Measurements from ENCODE around the gene BEND2. TPM values are rescaled to one million over a fixed set of nuclear protein-coding genes. Genes with fewer than 3 reads are reported as not detected.
"Not testable (repeated sequence)": the region's sequence is repeated elsewhere in the genome, so short reads cannot be mapped to it uniquely, and the experiment has no call there.

Gene BEND2
- polyA plus RNA-seq (ENCODE audit: insufficient read depth in 1 of 5, insufficient read length in 5 of 5, low replicate concordance in 1 of 5): under 1 TPM; 0.06 to 0.18 (median 0.07) TPM
- long read RNA-seq, donor 1: 0 reads
- long read RNA-seq, donor 2: 0 reads
- long read RNA-seq, donor 3: 0 reads
- long read RNA-seq, donor 4: 0 reads
- long read RNA-seq, donor 5: 0 reads
- long read RNA-seq, donor 6: 0 reads
- long read RNA-seq, donor 7: 0 reads
- long read RNA-seq, donor 8: 0 reads

DNA sequence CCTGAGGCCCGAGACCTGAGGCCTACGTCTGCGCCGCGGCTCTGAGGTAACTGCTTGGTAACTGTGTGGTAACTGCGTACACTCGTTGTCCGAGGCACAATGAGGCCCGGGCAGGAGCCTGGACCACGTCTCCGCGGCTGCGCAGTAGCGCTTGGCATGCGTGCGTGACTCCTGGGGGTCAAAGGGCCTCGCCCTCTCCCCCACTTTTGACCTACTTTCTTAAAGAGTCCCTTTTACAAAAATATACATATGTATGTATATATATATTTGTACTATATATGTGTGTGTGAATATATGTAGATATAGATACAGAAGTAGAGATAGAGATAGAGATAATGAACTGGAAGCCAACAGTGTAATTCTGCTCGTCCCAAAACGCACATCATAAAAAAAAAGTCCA, at the start of gene BEND2:
TSS of gene BEND2 (minus strand) at position 101 of the 400 bp plus-strand sequence. CDS start 136 bp downstream, outside the sequence.
- no peak for DNase-seq

DNA sequence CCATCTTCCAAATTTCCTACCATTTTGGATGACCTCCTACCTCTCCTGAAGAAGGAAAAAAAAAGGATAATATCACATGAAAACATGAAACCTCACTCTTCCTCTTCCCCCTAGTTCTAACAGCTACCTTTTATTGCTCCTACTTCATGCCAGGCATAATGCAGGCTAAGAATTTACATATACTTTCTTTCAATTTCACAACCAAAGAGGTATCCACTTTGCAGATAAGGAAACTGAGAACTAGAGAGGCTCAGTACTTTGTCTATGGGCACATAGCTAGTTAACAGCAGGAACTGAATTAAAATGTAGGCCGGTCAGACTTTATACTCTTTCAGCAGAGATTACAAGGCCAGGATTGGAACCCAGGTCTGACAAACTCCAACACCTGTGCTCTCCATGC, 34.4 kb upstream of the BEND2 start:
- no peak for DNase-seq

DNA sequence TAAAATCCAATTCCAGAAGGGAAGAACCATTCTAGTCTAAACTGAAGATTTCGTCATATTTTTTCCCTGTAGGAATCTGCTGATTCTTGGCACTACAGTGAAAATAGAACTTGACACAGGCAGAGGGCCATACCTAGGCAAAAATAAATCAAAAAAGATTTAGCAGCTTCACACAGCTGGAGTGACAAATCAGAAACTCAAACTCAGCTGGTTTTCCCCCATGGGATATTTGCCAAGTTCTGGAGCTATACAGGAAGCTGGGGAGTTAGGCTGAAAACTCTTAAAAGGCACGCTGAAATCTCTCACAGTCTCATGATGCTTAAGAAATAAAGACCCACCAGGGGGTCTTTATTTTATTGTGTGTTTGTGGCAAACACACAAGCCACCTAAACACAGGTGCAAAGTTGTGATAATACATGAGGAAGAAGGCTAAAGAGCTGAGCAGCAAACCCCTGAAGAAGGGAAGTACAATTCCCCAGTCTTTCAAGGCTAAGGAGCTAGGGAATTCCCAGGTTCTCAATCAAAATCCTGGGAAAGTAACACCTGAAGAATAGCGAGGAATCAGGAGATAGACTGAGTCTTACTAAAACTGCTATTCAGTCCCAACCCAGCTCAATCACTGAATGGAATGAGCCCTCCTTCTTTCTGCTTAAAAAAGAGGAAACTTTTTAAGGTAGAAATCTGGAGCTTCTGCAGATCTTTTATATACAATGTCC, 32.1 kb upstream of the BEND2 start:
- DNase-seq: peak; percentile 3 to 9

DNA sequence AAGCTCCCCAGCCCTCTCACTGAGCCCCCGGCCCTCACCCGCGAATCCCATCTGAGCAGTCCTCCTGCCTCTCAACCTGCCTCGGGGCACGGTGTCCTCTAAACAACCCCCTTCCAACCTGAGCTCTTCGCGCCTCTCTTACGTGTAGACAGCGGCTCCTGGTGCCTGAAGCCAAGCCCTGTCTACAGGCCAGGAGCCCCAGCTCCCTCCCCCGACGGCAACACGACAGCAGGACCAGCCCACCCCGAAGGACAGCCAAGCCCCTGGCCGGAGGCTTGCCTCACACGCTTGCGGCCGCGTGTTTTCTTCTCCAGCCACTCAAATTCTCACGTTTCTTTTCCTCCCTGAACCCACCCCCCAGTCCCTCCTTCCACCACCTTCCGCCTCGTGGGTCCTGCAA, 9.0 kb upstream of the BEND2 start:
- not testable (repeated sequence) for DNase-seq

DNA sequence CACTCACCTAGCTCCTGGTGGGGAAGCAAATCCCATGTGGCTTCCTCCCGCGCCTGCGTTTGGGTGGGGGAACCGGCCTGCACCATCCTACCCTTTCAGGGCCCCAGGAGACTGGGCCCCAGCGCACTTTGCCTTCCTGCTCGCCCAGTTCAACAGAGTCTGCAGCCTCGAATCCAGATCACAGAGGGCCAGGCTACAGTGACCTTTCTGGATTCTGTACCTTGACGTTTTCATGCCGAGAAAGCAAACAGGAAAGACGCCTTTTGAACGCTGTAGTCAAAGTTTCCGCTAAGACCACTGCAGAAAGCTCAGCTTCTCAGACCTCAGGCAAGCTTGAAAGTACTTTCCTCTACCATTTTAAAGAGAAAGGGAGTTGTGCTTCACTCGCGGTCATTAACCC, 7.4 kb upstream of the BEND2 start:
- no peak for DNase-seq

DNA sequence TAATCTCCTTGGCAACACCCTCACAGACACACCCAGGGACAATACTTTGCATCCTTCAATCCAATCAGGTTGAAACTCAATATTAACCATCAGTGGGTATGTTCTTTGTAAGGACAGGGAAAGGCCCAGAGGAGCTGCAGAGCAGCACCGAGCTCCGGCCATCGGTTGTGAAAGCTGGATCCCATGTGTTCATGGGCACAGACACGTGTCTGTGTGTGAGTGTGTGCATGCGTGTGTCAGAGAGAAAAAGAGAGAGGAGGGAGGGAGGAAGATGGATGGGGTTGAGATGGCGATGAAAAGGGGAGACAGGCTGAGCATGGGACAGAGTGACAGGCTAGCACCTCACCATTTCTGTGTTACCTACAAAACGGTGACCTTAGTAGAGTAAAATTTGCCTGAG, 6.8 kb upstream of the BEND2 start:
- DNase-seq: no peak

DNA sequence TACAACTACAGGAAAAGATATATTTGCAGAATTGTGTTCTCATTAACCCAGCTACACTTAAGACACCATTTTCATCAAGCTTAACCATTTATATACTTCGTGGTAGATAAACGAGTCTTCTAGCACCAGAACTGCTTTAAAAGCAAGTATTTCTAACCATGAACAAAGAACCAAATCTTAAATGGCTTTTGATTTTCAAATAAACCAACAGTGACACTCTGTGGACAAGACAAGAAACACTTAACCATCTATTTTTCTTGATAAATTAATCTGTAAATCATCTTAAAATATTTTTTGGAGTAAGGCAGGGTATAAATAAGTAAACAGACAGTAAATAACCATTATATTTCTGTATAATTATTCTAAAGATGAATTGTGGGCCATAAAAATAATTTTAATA, 10.2 kb downstream of the BEND2 start:
- peak in 1 of 2 donors; percentile 13 for DNase-seq

DNA sequence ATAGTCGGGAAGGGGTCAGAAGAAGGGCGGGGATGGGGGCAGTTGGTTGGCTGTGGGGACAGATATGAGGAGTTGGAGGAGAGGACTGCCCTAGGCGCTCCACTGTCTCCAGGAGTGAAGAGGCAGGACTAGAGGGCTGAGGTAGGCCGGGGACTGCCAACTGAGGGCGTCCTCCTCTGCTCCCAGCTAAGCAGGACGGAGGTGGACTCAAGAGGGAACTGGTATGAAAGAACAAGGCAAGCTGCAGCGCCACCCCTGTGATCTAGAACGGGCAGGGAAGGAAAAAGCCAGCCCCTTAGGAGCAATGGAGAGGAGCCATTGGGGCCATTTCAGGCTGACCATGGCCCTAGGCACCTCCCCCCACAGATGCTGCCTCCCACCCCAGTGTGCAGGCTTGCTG, 14.0 kb downstream of the BEND2 start:
- DNase-seq: no peak

DNA sequence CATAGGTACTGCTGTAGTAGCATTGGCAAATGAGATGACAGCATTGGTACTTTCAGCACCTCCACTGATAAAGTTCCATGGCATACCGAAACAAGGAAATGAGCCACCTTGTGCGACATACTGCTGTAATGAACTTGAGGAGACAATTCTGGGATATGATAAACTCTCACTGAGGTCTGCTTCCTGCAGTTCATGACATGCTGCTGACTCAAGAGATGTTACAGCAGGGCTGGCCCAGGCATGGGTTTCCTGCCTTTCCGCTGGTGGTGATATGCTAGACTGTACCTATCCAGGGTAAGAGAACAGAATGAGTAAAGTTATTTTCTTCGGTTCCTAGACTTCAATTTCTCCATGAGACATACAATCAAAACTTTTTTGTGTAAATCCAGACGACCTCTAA, 17.1 kb downstream of the BEND2 start:
- DNase-seq: no peak

DNA sequence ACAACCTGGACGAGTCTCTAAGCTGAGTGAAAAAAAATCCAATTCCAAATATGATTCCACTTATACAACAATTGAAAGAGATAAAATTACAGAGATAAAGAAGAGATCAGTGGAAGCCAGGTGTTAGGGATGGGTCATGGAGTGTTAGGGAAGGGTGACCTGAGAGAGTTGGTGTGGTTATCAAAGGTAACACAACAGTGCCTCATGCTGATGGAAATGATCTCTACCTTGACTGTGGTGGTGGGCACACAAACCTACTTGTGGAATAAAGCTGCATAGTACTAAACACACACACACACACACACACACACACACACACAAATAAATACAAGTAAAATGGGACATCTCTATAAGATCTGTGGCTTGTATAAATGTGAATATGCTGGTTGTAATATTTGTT, 26.0 kb downstream of the BEND2 start:
- no peak for DNase-seq

DNA sequence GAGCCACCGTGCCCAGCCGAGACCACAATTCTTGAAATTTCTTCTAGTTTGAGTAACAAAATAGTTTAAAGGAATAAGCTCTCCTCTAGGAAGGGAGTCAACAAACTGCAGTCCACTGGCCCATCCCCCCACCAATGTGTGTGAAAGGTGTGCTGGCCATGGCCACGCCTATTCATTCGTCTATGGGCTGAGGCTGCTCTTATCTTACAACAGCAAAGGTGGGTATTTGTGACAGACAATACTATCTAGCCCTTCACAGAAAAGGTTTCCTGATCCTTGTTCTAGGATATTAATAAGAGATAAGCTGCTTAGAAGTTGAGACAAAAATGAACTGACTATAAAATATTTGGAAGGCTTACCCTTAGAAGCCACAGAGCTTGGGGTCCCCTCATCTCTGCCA, 41.2 kb downstream of the BEND2 start:
- DNase-seq: no peak

DNA sequence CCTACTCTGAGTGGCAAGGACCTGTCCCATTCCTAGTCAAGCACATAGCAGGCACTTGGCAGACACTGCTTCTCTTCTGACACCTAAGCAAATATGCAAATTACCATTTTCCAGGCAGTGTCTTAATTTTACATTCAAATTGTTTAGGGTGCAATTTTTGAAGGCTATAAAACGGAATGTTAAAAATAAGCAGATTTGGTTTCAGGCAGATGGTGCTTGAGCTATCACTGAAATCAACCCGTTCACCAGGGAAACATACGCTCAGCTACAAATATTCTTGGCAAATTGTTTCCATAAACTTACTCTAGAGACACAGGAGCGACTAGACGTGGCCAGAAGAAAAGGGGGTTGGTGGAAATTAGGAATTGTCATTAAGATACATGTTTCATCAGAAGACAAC, 45.7 kb downstream of the BEND2 start:
- no peak for DNase-seq

DNA sequence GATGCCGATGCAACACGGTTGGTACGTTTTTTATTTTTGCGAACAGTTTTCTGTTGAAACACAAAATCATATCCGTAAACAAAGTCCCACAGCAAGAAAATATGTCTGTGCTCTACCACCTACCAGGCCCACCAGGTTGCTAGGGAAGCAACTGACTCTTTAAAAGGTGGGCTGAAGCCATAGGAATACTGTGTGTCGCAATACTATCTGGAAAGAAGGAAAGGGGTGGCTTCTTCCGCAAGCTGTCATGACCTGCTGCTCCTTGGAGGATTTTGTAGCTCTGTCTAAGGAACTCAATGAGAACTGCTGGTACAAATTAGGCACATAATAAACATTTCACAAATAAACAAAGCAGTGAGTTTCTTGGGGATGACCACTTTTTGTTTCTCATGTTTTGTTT, 46.5 kb downstream of the BEND2 start:
- no peak for DNase-seq

DNA sequence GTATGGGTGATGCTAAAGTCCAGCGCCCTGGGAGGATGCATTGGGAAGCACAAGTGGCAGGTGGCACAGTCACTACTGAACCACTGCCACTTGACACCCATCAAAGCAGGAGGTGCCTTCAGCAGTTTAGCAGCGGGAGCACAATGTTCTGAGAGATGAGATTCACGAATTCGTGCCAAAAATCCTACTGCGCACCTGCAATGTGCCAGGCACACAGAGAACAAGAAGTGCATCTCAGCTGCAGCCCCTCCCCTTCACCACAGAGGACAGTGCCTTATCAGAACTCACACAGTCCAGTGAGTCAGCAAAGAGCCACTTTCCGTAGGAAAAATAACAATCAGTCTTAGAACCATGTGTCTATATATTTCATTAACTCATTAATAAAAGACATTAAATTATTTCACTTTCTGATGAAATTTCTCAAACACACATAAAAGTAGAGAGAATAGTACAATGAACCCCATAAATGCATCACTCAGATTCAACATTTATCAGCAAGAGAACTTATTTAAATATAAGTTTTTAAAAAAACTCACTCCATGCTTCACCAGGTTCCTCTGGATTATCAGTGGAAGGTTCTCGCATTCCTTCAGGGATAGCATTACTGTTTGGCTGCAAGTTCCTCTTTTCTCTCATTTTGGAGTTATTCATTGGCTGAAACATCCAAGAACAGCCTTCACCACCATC, 47.0 kb downstream of the BEND2 start:
- no peak for DNase-seq

DNA sequence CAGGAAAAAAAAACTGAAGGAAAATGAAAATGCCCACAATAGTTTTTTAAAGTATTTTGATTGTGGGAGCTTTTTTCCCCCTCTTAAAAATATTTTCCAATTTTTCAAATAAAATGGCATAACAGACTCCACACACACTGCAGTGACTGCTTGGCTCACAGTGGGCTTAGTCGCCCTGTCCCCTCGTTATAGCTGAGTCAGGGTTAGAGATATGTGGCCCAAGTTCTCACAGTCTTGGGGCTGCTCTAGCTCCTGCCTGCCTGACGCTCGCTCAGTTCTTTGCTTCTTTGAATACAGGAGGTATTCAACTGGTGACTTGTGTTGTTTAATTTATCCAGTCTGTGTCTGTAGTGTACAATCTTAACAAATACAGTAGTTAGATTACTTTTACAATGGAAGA, 47.7 kb downstream of the BEND2 start:
- no peak for DNase-seq

DNA sequence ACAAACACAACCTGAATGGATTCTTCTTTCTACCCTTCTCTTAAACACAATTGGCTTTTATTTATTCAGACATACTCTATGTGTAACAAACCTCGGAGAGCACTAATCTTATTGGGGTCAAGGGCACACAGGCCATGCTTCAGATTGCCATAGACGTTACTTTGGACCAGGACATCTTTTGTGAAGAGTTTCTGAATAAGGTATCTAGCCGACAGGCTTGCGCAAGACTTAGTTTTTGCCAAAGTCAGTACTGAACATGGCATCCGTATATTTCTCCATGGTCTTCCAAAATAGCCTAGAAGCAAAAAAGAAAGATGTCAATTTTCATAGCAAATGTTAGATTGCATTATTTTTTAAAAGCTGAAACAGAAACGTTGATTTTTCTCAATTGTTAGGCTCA, 49.8 kb downstream of the BEND2 start:
- no peak for DNase-seq

DNA sequence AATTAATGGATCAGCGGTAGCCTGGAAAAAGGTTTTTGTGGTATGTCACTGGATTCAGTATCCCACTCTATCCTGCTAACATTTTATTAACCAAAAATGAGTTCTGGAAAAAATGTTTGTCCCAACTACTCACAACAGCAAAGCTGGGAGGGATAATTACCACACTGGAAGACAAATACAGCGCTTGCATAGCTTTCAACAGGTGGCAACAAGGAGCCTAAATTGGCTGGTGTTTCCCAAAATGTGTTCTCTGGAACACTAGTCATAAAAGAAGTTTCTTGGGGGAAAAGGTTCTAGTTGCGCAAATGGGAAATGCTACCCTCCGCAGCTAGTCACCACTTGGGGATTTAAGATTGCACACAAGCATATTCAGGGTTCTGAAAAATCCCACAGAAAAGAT, 54.6 kb downstream of the BEND2 start:
- no peak for DNase-seq

DNA sequence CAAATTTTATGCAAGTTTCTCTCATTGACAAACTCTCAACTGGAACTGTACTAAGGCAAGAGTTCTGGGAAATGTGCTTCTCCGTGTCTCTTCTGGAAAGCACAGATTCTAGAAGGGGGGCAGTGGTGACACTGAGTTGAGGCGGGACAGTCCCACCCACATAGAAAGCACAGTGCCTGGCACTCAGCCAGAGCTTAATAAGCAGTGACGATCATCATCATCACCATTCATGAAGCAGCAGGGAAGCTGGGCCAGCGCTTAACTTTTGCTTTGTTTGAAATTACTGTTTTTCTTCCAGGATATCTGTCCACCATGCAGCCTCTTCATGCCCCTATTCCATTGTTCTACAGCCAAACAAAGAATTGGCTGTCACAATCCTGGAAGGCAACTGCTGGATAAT, 60.3 kb downstream of the BEND2 start:
- peak in 1 of 2 donors; percentile 7 for DNase-seq

DNA sequence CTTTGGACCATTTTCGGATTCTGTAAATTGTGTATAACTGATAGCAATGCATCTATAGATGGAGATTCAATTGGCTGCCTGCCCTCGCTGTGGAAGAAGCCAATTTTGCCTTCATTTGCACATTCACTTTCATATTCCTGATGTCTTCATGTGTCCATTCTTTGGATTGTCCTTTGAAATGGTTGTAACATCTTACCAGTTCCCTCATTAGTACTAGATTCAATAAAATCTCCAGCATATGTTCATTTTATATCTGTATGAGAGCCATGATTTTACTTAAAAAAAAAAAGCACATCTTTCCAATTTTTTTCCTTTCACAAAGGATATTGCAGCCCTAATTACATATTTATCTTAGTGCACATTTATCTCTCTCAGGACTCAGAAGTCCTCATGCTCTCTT, 61.7 kb downstream of the BEND2 start:
- no peak for DNase-seq

DNA sequence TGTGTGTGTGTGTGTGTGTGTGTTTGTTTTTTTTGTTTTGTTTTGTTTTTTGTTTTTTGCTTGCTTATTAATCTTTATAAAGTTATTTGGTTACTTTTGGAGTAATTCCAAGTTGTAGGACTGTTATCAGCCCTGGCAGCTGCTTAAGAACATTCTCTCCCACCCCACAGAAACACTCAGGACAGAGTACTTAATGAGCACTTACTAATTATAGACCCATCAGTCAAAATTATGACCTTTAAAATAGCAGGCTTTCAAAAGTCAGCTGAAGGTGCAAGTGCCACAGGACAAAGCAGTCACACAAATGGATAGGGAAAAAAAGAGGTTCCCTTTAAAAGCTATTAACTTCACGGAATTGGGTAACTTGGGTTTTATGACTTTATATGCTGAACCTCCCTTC, 69.0 kb downstream of the BEND2 start:
- DNase-seq: no peak

DNA sequence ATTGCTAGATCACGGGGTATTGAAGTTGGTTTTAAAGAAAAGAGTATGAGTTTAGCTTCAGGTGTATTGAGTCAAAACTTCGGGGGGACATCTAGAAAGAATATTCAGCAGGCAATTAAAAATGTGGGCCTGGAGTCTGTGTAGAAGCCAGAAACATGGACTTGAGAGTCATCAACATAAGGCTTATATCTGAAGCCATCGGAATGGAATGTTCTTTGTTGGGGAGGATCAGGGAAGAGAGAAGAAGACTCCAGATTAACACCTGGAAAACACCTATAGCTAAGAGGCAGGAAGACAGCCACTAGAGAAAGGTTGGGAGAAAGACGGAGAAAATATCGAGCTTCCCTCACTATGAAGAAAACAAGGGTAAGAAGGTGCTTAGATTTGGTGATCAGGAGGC, 69.5 kb downstream of the BEND2 start:
- no peak for DNase-seq

DNA sequence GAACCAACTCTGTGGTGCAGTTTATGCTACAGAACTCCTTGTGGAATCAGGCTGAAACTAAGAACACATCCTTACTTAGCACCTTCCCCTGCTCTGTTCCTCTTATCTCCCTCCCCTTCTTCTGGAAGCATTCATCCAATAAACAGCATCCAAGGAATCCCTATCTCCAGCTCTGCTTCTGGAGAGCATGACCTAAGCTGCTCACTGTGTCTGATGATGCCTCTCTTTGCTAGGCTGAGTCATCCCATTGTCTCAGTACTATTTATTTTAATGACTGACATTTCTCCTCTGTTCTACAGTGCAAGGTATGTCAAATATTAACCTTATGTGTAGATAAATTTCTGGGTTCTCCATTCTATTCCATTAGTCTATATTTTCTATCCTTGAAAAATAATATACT, 71.2 kb downstream of the BEND2 start:
- no peak for DNase-seq

DNA sequence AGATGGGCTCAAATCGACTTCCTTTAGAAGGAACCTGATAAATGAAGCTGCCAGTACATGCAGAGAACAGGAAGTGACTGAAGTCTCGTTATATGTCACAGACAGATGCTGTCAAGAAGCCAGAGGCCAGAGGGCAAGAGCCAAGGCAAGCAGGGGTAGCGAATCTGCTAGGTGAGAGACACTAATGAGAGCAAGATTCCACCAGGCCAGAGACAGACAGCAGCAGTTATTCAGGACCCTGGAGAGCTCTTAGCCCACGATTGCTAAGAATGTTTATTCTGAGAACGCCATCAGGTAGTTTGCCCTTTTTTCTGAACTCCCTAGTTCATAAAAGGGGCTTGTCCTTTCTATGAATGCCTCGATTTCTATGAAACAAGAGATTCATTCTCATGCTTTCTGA, 73.7 kb downstream of the BEND2 start:
- peak; percentile 4 to 13 for DNase-seq
